Hematopoietic multipotent progenitor cell treated with erythropoietin and hydrocortisone succinate and interleukin-3 and kit ligand, for 4 days (in vitro differentiated cells): Measurements from ENCODE around the gene TAOK2.
"Not testable (repeated sequence)": the region's sequence is repeated elsewhere in the genome, so short reads cannot be mapped to it uniquely, and the experiment has no call there.

ENCODE experiments used
- DNase-seq: peaks from one replicate; pipeline ENCODE4 v3.0.0-alpha.2; 2015

Gene TAOK2

DNA sequence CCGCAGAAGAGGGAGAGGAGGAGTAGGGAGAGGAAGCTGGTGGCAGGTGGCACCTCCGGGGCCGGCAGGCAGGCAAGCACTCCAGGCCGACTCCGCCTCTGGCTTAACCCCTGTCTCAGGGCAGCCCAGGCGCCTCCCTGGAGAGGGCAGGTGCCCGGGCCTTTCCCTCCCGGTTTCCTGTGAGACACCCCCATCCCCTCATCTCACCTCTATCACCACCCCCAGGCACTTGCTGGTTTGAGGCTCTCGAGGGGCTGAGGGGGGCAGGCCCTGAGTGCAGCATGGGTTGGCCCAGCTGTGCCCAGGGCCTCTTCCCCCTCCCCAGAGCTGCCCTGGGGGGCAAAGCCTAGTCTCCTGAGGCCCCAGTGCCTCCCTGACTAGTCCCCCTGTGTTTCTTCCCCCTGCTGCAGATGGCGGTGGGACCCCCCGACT is 31.2 kb downstream of the TAOK2 start:
- peak; percentile 35 for DNase-seq

DNA sequence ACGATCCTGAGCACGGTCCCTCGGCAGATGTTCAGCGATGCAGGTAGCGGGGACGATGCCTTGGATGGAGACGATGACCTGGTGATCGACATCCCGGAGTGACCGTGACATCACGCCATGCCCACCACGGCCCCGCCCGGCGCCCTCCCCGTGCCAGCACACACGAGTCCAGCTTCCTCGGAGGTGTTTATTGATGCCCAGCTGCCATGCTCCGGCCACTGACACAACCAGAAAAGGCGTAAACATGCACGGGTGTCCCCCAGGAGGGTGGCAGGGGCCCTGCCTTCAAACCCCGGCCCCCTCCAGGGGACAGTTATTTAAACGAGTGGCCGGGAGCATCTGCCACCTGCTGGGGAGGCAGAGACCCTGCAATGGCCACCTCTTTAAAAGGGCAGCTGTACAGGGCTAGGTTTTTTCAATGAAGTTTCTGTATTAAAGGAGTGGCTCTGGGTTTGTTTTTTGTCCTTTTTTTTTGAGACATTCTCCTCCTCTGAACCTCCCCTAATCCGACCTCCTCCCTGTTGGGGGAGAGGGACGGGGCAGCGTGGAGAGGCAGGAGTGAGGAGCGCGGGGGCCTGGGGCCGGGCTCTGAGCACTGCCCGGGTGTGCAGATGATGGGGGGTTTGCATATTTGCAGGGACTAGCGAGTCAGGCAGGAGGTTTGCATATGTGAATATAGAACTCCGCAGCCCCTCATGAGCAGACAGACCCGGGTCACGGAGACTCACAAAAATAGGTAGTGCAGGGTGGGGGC is 31.9 kb downstream of the TAOK2 start:
- DNase-seq = peak; percentile 82

DNA sequence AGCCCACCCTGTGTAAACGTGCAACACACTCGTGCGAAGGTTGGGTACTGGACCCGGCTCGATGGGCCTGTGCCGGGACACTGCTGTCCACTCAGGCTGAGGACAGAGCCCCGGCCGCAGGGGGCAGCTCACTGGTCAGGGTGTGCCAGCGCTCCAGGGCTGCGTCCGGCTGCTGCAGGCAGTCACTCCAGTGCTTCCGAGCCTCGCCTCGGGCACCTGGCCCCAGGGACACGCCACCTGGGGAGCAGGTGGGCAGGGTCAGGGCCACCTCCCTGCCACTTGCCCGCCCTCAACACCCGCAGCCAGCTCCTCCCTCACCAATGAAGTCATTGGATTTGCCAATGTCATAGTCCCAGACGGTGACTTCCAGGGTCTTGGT is 32.4 kb downstream of the TAOK2 start:
- DNase-seq = no peak

DNA sequence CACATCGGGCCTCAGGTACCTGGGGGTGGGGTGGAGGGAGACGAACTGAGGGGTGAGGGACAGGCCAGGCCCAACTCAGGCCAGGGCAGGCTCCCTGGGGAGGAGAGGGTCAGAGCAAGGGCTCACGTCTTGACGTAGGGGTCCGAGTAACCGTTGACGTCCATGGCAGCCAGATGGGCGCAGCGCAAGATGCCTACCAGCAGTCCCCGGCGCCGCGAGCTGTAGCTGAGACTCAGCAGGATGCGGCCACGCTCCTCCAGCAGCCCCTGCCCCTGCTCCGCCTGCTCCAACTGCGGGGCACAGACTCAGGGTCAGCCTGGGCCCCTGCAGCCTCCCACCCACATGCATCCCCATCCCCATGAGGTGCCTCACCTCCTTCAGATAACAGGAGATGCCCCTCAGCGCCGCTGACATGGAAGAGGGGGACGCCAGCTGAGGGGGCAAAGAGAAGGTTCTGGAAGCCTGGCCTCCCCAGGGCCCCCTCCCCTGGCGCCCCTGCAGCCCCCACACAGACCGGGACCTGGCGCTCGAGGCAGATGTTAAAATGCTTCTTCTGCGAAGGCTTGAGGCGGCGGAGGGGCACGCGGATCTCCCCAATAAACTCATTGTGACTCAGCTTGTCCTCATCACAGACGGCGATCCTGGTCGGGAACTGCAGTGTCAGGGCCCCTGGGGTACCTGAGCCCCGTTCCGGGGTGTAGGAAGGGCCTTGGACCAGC is 33.1 kb downstream of the TAOK2 start:
- no peak for DNase-seq

DNA sequence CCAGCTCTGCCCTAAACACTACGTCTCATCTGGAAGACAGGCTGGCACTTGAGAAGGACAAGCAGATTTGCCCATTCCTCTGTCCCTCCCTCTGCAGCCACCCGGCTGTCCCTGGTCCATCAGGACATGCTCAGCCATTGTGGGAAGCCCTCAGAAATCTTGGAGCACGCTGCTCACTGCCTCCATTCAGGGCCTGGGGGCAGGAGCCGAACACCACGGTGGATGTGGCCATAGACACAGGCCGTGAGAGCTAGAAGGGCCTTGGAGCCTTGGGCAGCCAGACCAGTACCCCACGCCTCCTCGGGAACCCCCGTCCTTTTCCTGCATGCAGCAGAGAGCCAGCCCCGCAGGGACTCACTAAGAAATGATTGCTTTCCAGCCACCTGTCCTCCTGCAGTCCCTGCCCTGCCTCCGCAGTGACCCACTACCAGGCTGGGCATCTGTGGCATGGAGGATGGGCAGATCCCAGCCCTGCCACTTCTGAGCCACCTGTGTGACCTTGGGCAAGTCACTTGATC is 33.8 kb downstream of the TAOK2 start:
- DNase-seq = no peak

DNA sequence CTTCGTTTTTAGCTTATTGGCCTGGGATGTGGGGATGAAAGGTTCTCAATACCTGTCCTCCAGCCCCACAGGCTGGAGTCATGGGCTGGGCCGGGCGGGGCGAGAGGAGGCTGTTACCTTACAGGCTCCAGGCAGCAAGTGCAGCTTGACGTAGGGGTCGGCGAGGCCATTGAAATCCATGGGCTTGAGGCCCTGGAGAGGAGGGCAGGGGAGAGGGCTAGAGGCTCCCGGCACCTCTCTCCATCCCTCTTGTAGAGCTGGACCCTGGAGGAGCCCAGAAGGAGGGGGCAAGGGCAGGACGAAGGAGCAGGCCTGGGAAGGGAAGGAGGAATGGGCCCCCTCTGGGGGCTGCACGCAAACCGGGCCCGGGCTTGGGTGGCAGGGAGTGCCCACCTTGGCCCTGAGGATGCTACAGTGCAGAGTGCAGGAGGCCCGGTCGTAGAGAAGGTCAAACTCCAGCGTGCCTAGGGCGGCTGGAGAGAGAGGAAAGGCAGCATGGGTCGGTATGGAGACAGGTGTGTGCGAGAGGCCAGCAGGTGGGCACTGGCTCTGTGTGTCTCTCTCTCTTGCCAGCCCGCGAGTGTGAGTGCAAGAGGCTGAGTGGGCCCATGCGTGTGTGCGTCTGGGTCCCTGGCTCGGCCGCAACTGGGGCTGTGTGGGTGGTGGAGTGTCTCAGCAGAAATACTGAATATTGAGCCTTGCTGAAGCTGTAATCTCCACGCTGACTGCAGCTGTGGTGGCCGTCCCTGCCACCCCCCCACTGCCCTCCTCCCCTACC is 35.6 kb downstream of the TAOK2 start:
- DNase-seq = no peak

DNA sequence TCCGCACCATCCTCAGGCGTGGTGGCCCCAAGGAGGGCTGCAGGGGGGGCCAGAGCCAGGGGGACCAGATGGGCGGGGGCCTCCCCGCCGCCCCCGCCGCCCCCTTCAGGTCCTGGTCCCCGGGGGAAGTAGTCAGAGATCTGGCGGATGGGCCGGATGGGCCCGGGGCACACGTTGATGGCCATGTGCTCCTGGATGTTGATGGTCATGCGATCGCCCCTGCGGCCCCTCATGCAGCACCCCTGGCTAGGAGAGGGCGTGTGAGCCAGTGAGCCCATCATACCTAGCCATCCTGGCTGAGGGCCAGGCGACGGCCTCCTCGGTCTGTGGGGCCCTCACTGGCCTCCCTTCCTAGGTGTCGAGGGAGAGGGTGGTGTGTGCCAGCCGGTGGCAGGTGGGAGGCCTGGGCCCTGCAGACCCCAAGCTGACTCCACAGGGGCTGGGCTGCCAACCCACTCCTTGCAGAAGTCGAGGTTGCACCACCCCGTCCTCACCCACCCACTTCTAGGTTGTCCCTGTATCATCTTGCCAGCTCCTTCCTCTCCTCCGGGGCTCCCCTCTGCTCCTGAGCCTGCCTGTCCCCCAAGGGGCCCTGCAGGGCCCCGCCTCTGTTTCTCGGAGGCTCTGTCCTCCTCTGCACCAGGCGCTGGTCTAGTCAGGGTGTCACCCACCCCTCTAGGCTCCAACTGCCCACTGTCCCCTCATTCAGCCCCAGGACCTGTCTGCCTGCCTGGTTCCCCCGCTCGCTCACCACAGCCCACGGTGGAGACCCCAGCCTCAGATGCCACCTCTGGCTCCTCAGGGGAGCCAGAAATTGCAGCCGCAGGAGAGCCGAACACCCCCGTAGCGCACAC is 36.5 kb downstream of the TAOK2 start:
- no peak for DNase-seq

DNA sequence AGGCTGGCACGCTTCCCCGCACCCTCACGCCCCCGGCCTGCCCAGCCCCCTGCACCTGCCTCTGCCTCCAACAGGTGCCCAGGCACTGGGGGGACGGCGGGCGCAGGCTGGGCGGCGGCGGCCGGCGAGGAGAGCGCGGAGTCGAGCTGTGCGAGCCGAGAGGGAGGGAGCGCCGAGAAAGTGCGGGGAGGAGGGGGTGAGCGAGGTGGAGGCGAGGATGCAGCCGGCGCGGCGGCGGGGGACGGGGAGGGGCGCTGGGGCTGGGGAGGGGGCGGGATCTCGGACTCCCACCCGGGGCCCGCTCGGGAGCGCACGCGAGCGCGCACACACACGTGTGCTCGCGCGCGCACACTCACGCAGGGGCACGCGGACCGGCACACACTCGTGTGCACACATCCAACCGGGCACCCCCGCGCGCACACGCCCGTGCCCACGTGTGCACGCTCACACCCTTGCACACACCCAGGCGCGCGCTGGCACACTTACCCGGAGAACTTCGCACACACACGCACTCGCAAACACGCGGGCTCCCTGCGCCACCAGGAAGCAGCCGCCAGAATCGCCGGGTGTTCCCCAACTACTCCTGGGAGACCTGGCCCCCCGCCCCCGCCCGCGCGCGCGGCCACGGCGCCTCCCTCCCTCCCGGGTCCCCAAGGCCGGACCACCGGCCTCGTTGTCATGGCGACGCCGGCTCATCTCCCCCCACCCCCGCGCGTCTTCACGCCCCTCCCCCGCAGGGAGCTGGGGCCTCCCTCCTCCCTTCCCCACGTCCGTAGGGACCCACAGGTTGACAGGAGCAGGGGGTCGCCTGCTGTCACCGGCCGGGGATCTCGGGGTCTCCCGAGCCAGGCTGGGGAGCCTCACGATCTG is 37.4 kb downstream of the TAOK2 start, which contains the start of gene DOC2A:
TSS of gene DOC2A (minus strand) at position 184 of the 870 bp plus-strand sequence. CDS start 805 bp downstream, outside the sequence.
- DNase-seq = peak; percentile 51

DNA sequence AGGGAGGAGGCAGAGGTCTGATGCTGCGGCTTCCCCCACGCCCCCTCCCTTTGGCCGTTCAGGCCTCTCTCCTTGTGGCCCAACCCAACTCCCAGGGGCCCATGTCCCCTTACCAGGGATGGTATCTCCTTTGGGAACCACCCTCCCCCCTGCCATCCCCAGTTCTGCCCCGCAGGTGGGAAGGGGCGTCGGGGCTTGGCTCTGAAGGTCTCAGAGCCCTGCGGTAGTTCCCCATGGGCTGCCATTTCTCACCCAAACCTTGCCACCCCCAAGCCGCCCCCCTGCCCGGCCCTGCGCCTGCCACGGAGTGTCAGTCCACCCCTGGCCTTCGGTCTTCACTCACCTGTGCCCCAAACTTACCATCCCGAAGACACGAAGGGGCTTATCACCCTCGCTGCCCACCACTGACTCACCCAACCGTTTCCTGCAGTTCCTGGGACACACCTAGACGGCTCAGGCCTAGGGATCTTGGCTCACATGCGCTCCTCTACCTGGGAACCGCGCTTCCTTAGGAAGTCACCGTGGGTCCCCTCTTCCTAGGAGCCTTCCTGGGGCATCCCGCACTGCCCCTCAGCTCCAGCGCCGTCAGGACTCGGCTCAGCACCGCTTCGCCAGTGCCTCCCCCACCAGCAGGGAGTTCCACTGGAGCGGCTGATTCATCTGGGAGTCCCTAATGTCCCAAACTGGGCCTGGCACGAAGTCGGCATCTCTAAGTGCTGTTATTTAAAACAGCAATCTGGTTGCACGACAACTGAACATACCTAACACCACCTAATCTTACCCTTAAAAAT is 38.2 kb downstream of the TAOK2 start:
- DNase-seq = no peak

DNA sequence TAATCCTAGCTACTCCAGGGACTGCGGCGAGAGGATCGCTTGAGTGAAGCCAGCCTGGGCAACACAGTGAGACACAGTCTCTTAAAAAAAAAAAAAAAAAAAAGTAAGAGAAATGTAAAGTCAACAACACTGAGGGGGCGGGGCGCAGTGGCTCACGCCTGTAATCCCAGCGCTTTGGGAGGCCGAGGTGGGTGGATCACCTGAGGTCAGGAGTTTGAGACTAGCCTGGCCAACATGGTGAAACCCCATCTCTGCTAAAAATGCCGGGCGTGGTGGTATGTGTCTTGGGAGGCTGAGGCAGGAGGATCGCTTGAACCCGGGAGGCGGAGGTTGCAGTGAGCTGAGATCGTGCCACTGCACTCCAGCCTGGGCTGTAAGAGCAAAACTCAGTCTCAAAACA is 38.9 kb downstream of the TAOK2 start:
- not testable (repeated sequence) for DNase-seq

DNA sequence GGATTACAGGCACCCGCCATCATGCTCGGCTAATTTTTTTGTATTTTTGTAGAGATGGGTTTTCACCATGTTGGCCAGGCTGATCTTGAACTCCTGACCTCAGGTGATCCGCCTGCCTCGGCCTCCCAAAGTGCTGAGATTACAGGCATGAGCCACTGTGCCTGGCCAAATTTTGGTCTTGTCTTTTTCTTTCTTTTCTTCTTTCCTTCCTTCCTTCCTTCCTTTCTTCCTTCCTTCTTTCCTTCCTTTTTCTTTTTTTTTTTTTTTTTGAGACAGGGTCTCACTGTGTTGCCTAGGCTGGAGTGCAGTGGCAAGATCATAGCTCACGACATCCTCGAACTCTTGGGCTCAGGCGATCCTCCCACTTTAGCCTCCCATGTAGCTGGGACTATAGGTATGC is 41.8 kb downstream of the TAOK2 start:
- not testable (repeated sequence) for DNase-seq

DNA sequence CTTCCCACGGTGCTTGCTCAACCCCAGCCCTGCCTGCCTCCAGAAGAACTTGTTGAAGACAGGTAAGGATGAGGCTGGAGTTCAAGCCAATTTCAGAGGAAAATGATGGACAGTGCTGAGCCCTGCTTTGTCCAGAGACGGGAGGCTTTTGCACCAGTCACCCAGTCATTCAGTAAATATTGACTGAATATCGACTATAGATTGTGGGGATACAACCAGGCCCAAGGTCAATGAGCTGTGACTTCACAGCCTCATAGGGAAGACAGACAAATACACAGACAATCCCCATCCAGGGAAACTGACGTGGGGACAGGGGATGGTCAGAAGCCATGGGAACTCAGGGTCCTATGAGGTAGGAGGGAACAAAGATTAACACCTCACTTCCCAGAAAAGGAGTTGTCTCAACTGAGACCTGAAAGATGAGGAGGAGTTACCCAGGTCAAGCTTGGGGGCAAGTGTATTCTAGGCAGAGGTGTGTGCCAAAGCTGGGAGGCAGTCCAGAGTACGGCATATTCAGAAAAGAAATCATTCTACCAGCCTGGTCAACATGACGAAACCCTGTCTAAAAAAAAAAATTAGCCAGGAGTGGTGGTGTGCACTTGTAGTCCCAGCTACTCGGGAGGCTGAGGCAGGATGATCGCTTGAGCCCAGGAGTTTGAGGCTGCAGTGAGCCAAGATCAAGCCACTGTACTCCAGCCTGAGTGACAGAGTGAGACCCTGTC is 43.0 kb downstream of the TAOK2 start:
- DNase-seq = no peak

DNA sequence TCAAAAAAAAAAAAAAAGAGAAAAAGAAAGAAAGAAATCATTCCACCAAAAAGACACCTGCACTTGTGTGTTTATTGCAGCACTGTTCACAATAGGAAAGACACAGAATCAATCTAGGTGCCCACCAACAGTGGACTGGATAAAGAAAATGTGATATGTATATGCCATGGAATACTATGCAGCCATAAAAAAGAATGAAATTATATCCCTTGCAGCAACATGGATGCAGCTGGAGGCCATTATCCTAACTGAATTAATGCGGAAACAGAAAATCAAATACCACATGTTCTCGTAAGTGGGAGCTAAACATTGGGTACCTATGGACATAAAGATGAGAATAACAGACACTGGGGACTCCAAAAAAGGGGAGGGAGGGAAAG is 43.6 kb downstream of the TAOK2 start:
- DNase-seq = no peak

DNA sequence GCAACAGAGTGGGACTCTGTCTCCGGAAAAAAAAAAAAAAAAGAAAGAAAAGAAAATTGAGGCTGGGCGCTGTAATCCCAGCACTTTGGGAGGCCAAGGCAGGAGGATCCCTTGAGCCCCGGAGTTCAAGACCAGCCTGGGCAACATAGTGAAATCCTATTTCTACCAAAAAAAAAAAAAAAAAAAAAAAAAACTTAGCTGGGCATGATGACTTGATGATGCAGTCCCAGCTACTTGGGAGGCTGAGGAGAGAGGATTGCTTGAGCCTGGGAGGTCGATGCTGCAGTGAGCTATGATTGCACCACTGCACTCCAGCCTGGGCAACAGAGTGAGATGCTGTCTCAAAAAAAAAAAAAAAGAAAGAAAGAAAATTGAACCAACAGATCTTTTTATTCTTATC is 44.3 kb downstream of the TAOK2 start:
- DNase-seq = not testable (repeated sequence)

DNA sequence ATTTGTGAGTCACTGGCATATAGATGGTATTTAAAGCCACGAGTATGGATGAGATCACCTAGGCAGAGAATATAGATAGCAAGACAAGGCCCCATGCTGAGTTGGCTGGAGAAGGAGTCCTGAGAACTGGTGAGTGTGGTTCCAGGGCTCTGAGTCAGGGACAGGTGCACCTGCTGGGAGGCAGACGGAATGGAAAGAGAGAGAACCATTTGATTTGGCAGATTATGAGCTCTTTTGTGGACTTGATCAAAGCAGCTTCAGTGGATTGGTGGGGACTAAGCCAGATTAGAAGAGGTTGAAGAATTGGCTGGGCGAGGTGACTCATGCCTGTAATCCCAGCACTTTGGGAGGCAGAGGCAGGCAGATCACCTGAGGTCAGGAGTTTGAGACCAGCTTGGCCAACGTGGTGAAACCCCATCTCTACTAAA is 45.1 kb downstream of the TAOK2 start:
- no peak for DNase-seq

DNA sequence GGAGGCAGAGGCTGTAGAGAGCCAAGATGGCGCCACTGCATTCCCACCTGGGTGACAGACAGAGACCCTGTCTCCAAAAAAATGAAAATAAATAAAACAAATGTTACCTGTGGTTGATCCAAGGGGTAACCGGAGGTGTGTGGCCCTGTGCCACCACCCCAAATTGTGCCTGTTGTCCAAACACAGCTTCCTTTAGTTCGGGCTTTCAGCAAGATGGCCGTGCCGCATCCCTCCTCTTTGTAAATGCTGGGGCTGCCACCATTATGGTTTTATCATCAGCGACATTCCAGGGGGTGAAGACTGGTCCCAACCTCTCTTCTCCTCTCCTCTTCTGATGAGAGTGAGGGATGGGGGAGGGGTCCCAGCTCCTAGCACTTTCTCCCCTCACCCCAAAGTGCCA is 49.2 kb downstream of the TAOK2 start, which contains the start of gene C16orf92:
TSS of gene C16orf92 (plus strand) at position 312 of the 400 bp plus-strand sequence. CDS start 143 bp downstream, outside the sequence.
- no peak for DNase-seq

DNA sequence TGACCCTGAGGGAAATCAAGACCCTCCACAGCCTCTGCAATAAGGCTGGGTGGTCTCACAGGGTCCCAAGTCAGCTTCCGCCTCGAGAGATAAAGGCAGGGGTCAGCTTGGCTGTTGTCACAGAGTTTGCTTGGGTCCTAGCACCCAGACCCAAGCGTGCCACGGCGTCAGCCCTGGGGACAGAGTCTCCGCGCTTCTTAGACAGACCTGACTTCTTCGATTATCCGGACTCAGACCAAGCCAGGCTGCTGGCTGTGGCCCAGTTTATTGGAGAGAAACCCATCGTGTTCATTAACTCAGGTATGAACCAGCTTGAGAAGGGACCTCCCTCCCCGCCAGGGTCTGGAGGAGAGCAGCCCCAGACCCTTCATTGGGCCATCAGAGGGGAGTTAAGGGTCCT is 49.9 kb downstream of the TAOK2 start:
- no peak for DNase-seq

DNA sequence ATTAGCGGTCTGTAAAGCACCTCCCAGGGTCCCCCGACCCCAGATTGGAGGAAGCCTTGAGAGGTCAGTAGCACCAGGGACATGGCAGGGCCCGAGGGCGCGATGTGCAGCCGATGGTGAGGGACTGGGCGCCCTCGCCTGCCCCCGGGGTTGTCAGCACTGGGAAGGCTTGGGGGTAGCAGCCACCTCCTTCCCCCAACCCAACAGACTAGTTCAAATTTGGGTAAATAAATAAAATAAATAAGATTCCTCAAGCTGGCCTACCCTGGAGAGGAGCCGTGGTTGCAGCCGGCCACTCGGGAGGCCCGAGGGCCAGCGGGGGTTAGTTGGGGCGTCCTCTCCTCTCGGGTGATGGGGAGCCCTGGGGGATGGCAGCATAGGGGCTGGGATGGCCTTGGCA is 50.8 kb downstream of the TAOK2 start:
- no peak for DNase-seq

DNA sequence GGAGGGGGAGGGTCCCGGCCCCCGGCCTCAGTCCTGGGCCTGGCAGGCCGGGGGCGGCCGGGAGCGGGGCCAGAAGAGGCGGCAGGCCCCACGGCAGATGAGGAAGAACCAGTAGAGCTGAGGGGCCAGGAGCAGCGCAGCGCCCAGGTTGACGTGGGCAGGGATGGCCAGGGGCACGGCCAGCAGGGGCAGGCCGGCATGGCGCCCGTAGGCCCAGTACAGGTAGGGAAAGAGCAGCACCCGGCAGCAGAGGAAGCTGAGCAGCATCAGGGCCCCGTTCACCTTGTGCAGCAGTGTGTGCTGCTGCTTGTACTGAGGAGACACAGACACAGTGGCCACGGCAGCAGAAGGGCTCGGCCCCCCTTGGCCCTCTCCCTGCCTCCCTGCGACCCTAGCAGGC is 51.5 kb downstream of the TAOK2 start:
- DNase-seq = no peak

DNA sequence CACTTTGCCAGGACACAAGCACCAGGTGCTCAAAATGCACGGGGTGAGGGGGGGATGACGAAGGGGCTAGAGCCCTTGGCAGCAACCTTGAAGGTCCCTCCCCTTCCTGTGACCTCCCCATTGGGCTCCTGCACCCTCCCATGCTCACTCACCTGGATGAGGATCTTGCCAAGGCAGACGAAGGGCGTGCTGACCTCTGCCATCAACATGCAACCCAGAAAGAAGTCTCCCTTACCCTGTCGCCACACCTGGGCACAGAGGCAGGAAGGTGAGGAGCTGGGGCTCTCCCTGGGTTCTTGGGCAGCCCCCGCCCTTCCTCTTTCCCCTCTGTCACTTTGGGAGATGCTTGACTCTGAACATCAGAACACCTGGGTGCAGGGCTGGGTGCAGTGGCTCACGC is 51.9 kb downstream of the TAOK2 start:
- DNase-seq = no peak
